Mesenchymal stem cell (in vitro differentiated cells and primary cell): ENCODE results near the gene VPS39.
A peak's percentile ranks its signal among the peaks of the same experiment; 100 is the strongest.

Source experiments
- DNase-seq: peaks from one replicate; pipeline ENCODE4 v3.0.0-alpha.2; 2013
- H2AFZ ChIP-seq: one replicate; pipeline ENCODE4 v1.6.1; 2013; ENCODE audit warnings: low read depth, mild to moderate bottlenecking, control low read depth, inconsistent platforms, low read length, moderate library complexity
- H2AK5ac ChIP-seq: 2 replicates; pipeline ENCODE4 v1.6.1; 2013; ENCODE audit warnings: low read length, moderate library complexity, mild to moderate bottlenecking, inconsistent platforms; ENCODE audit not compliant: severe bottlenecking
- H2BK120ac ChIP-seq: one replicate; pipeline ENCODE4 v1.6.1; 2013; ENCODE audit warnings: low read depth, mild to moderate bottlenecking, inconsistent platforms, low read length, moderate library complexity
- H2BK12ac ChIP-seq, 2 experiments: one replicate each; pipeline ENCODE4 v1.6.1; 2013; ENCODE audit warnings: inconsistent platforms in 2 of 2, low read length in 2 of 2, mild to moderate bottlenecking in 2 of 2, moderate library complexity in 2 of 2, control low read depth in 1 of 2
- H2BK15ac ChIP-seq: one replicate; pipeline ENCODE4 v1.6.1; 2013; ENCODE audit warnings: mild to moderate bottlenecking, low read depth, inconsistent platforms; ENCODE audit not compliant: poor library complexity, severe bottlenecking
- H2BK5ac ChIP-seq: 2 replicates; pipeline ENCODE4 v1.6.1; 2013; ENCODE audit warnings: low read depth, mild to moderate bottlenecking, low read length, control low read depth, inconsistent platforms; ENCODE audit not compliant: poor library complexity, severe bottlenecking
- H3K14ac ChIP-seq, 2 experiments: one replicate each; pipeline ENCODE4 v1.6.1; 2013; ENCODE audit warnings: inconsistent platforms in 2 of 2, low read length in 2 of 2, control low read depth in 1 of 2, mild to moderate bottlenecking in 1 of 2, moderate library complexity in 1 of 2
- H3K18ac ChIP-seq, 2 experiments: one replicate each; pipeline ENCODE4 v1.6.1; 2013; ENCODE audit warnings: inconsistent platforms in 2 of 2, low read length in 2 of 2, control low read depth in 1 of 2, low read depth in 1 of 2, mild to moderate bottlenecking in 1 of 2
- H3K23ac ChIP-seq, 2 experiments: one replicate each; pipeline ENCODE4 v1.6.1; 2013; ENCODE audit warnings: inconsistent platforms in 2 of 2, low read length in 2 of 2, mild to moderate bottlenecking in 2 of 2, moderate library complexity in 2 of 2, control low read depth in 1 of 2
- H3K27ac ChIP-seq: 2 replicates; pipeline ENCODE4 v1.5.1; 2013; ENCODE audit warnings: mild to moderate bottlenecking, moderate library complexity, low read length, control low read depth, inconsistent platforms; ENCODE audit not compliant: poor library complexity, severe bottlenecking
- H3K27me3 ChIP-seq, 2 experiments: 2 replicates each; pipeline versions ENCODE4 v1.6.1 to v1.7.0; 2013; ENCODE audit warnings: low read length in 2 of 2, mild to moderate bottlenecking in 2 of 2, moderate library complexity in 2 of 2, control low read depth in 1 of 2, inconsistent platforms in 1 of 2; ENCODE audit not compliant: control insufficient read depth in 1 of 2, insufficient read depth in 1 of 2
- H3K36me3 ChIP-seq, 2 experiments: 2 replicates each; pipeline versions ENCODE4 v1.6.1 to v1.7.0; 2013; ENCODE audit warnings: low read length in 2 of 2, control low read depth in 1 of 2, inconsistent platforms in 1 of 2, low read depth in 1 of 2, mild to moderate bottlenecking in 1 of 2; ENCODE audit not compliant: insufficient read depth in 2 of 2, control insufficient read depth in 1 of 2
- H3K4ac ChIP-seq, 2 experiments: one replicate each; pipeline ENCODE4 v1.6.1; 2013; ENCODE audit warnings: inconsistent platforms in 2 of 2, low read length in 2 of 2, mild to moderate bottlenecking in 2 of 2, moderate library complexity in 2 of 2, control low read depth in 1 of 2, low read depth in 1 of 2
- H3K4me1 ChIP-seq: 2 replicates; pipeline ENCODE4 v1.6.1; 2013; ENCODE audit warnings: low read depth, low read length, control low read depth; ENCODE audit not compliant: control insufficient read depth, insufficient read depth
- H3K4me2 ChIP-seq: 2 replicates; pipeline ENCODE4 v1.6.1; 2013; ENCODE audit warnings: low read length, mild to moderate bottlenecking, inconsistent platforms; ENCODE audit not compliant: poor library complexity, severe bottlenecking
- H3K4me3 ChIP-seq, 2 experiments: 2 replicates each; pipeline versions ENCODE4 v1.5.1 to v1.7.0; 2013; ENCODE audit warnings: low read length in 2 of 2, mild to moderate bottlenecking in 2 of 2, control low read depth in 1 of 2, low read depth in 1 of 2; ENCODE audit not compliant: insufficient read depth in 1 of 2
- H3K79me1 ChIP-seq: replicated peaks from 2 replicates; pipeline ENCODE4 v1.6.1; 2013; ENCODE audit warnings: mild to moderate bottlenecking, control low read depth, low read length, inconsistent platforms; ENCODE audit not compliant: poor library complexity, severe bottlenecking
- H3K9ac ChIP-seq: 2 replicates; pipeline ENCODE4 v1.7.0; 2013; ENCODE audit warnings: mild to moderate bottlenecking, low read length, moderate library complexity
- H3K9me3 ChIP-seq: 2 replicates; pipeline ENCODE4 v1.7.0; 2013; ENCODE audit warnings: mild to moderate bottlenecking, low read length; ENCODE audit not compliant: control insufficient read depth
- H4K8ac ChIP-seq: one replicate; pipeline ENCODE4 v1.6.1; 2013; ENCODE audit warnings: inconsistent platforms, mild to moderate bottlenecking, low read length, moderate library complexity
- H4K91ac ChIP-seq: one replicate; pipeline ENCODE4 v1.6.1; 2013; ENCODE audit warnings: mild to moderate bottlenecking, low read length, inconsistent platforms
- whole genome bisulfite sequencing: methylation state at CpG from one replicate; pipeline ENCODE4 v1.1.7; 2013; ENCODE audit warnings: mixed read lengths; 5-methylcytosine and 5-hydroxymethylcytosine counted together

VPS39 gene

DNA sequence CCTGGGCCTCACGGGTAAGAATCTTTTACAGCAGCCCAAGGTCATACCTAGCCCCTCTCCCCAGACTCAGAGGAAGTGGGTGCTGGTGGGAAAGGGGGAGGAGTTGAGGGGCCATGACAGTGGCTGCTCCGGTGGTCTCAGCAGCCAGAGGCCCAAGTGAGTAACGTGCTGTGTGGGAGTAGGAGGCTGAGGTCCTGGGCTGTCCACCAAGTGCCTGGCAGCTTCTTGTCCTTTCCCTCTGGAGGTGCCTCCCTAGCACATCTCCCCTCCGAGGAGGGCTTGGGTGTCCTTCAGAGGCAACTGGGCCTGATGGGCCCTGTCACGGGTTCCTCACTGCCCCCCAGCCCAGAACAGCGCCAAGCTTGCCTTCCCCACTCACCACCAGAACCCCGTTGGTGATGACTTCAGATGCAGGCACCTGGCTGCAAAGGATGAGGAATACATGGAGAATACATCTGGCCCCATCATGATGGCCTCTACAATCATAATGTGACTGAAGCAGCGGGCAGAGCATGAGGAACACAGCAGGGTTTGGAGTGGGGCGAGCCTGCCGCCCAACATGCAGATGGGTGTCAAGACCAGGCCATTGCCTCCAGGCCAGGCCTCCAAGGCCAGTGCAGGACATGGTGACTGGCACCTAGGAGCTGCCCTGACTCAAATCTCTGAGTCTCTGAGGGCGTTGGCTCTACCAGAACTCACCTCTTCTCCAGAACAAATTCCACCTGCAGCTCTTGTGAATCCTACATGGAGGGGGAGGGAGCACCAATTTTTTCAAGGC is 55.0 kb downstream of the VPS39 start:
- Histone ChIP-seq H3K79me1 (no peaks in the 10 kb centered on the region), H3K4me2 (no peak overlapping the region), H3K27ac (no peak overlapping the region), H4K91ac (no peak overlapping the region), H3K14ac (peak overlapping the region in 1 of 2 experiments; percentile 26), H3K4me1 (peaks cover 22% of the 10 kb centered on the region), H4K8ac (no peak overlapping the region), H2AK5ac (no peak overlapping the region), H3K4me3 (no peak overlapping the region), H2BK15ac (no peak overlapping the region), H2BK120ac (no peak overlapping the region), H2BK12ac (no peak overlapping the region), H3K9ac (no peak overlapping the region), H3K18ac (no peak overlapping the region), H3K4ac (no peak overlapping the region), H2BK5ac (no peak overlapping the region), H3K9me3 (no peaks in the 10 kb centered on the region), H3K36me3 (no peaks in the 10 kb centered on the region), H2AFZ (no peak overlapping the region), H3K27me3 (peaks cover 0 to 48% of the 10 kb centered on the region in 2 experiments), H3K23ac (no peak overlapping the region)
- DNase-seq, result no peak
- WGBS, result 88% methylated on average over 8 of the region's 11 CpGs

GRCh38 chr15:42152196-42152920 is 55.7 kb downstream of the VPS39 start:
- H4K8ac ChIP-seq, result no peak overlapping the region
- no peaks in the 10 kb centered on the region for H3K79me1 ChIP-seq
- DNase-seq, result no peak
- no peaks in the 10 kb centered on the region for H3K36me3 ChIP-seq
- H3K27me3 ChIP-seq, result peaks cover 0 to 53% of the 10 kb centered on the region in 2 experiments
- H3K27ac ChIP-seq, result no peak overlapping the region
- H3K9me3 ChIP-seq, result no peaks in the 10 kb centered on the region
- no peak overlapping the region for H3K18ac ChIP-seq
- H3K14ac ChIP-seq, result peak overlapping the region in 1 of 2 experiments; percentile 35
- no peak overlapping the region for H2AK5ac ChIP-seq
- peak overlapping the region in 1 of 2 experiments; percentile 15 for H2BK12ac ChIP-seq
- H3K4me1 ChIP-seq, result peaks cover 20% of the 10 kb centered on the region
- H4K91ac ChIP-seq, result no peak overlapping the region
- no peak overlapping the region for H3K4me3 ChIP-seq
- H2BK15ac ChIP-seq, result no peak overlapping the region
- H2BK5ac ChIP-seq, result no peak overlapping the region
- 91% methylated on average over 14 of the region's 14 CpGs for WGBS
- no peak overlapping the region for H3K23ac ChIP-seq
- H3K4me2 ChIP-seq, result no peak overlapping the region
- H3K9ac ChIP-seq, result no peak overlapping the region
- no peak overlapping the region for H2BK120ac ChIP-seq
- no peak overlapping the region for H3K4ac ChIP-seq
- H2AFZ ChIP-seq, result no peak overlapping the region

DNA sequence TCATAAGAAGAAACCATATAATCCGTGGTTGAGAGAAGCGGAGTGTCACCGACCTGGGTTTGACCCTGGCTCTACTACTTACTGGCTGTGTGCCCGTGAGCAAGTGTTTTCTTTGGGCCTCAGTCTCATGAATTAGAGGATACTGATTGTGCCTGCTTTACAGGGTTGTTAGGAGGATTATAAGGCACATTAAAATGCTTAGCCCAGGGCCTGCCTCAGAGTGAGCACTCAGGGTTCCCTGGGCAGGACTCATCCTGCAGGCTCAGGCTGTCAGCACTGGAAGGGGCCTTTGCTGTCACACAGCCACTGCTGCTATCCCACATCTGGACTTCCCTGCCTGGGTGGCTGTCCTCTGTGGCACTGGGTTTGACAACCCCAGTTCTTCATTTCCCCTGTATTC is 56.4 kb downstream of the VPS39 start:
- no peak overlapping the region for H4K91ac ChIP-seq
- no peak overlapping the region for H3K14ac ChIP-seq
- H3K9me3 ChIP-seq, result no peaks in the 10 kb centered on the region
- no peak overlapping the region for H2AK5ac ChIP-seq
- no peak overlapping the region for H2BK12ac ChIP-seq
- no peak overlapping the region for H2AFZ ChIP-seq
- H2BK120ac ChIP-seq, result no peak overlapping the region
- WGBS, result 92% methylated on average over 4 of the region's 4 CpGs
- H3K4me3 ChIP-seq, result no peak overlapping the region
- H3K27me3 ChIP-seq, result peaks cover 0 to 59% of the 10 kb centered on the region in 2 experiments
- no peak overlapping the region for H3K18ac ChIP-seq
- H2BK15ac ChIP-seq, result no peak overlapping the region
- H3K36me3 ChIP-seq, result no peaks in the 10 kb centered on the region
- no peak for DNase-seq
- H3K4me2 ChIP-seq, result no peak overlapping the region
- no peak overlapping the region for H3K27ac ChIP-seq
- no peak overlapping the region for H2BK5ac ChIP-seq
- H3K79me1 ChIP-seq, result no peaks in the 10 kb centered on the region
- H4K8ac ChIP-seq, result peak overlapping the region; percentile 19
- H3K4me1 ChIP-seq, result peaks cover 20% of the 10 kb centered on the region
- no peak overlapping the region for H3K4ac ChIP-seq
- no peak overlapping the region for H3K23ac ChIP-seq
- no peak overlapping the region for H3K9ac ChIP-seq

GRCh38 chr15:42151141-42151561 is 57.0 kb downstream of the VPS39 start:
- 75% methylated on average over 8 of the region's 10 CpGs for WGBS
- DNase-seq, result no peak

More at GRCh38 chr15:42151141-42151561, 57.0 kb downstream of the VPS39 start:
- Histone ChIP-seq H2BK5ac (no peak overlapping the region), H3K36me3 (no peaks in the 10 kb centered on the region), H3K9me3 (no peaks in the 10 kb centered on the region), H3K4me3 (no peak overlapping the region), H3K18ac (no peak overlapping the region), H2AK5ac (no peak overlapping the region), H3K4ac (no peak overlapping the region), H2BK12ac (no peak overlapping the region), H2AFZ (no peak overlapping the region), H3K27ac (no peak overlapping the region), H2BK120ac (no peak overlapping the region), H2BK15ac (peak overlapping the region; percentile 17), H3K9ac (no peak overlapping the region), H4K91ac (no peak overlapping the region), H3K23ac (no peak overlapping the region), H4K8ac (no peak overlapping the region), H3K14ac (no peak overlapping the region), H3K79me1 (no peaks in the 10 kb centered on the region), H3K27me3 (peaks cover 0 to 63% of the 10 kb centered on the region in 2 experiments), H3K4me2 (no peak overlapping the region), H3K4me1 (peaks cover 16% of the 10 kb centered on the region)
